Esophagus mucosa (tissue), 1 donor: ENCODE measurements around the gene SEMA6C. TPM values are rescaled to one million over a fixed set of nuclear protein-coding genes. Genes with fewer than 3 reads are reported as not detected.
"Not testable (repeated sequence)": the region's sequence is repeated elsewhere in the genome, so short reads cannot be mapped to it uniquely, and the experiment has no call there.

ENCODE experiments used
- ATAC-seq: fragments of 200-7000 bp; cut with Tn5 transposase; one replicate; pipeline ENCODE4 v1.9.1; 2020
- total RNA-seq: library from RNA; stranded (reverse); gene quantifications from one replicate; pipeline ENCODE4 v1.2.4, GENCODE V29; 2023
- donor health status: DM: yes; HTN: yes; CAD: no.

Gene SEMA6C
- total RNA-seq: 0.88 TPM

- ATAC-seq: peak; percentile 96
Observed at GRCh38 chr1:151146412-151147131, at the start of gene SEMA6C. Gene SEMA6C (minus strand): TSS chr1:151146631. CDS start chr1:151142621, 4,010 bp downstream.

DNA sequence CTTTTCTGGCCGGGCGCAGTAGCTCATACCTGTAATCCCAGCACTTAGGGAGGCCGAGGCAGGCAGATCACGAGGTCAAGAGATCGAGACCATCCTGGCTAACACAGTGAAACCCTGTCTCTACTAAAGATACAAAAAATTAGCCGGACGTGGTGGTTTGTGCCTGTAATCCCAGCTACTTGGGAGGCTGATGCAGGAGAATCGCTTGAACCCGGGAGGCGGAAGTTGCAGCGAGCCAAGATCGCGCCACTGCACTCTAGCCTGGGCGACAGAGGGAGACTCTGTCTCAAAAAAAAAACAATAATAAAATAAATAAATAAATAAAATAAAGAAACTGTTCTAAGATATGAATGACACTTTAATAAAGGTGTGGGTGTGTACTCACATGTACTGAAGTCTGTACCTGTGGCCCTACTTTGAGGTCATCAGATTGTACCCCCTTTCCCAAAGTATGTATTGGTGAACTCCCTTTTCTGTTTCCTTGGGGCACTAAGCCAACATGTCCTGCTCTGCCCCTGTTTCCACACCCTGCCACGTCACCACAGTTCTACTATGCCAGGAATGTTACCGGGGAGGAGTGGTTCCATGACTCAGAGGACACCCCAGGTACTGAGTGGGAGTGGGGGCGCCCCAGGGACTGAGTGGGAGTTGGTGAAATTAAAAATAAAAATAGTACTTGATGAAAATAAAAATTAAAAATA, 48.6 kb upstream of the SEMA6C start:
- peak; percentile 85 for ATAC-seq

DNA sequence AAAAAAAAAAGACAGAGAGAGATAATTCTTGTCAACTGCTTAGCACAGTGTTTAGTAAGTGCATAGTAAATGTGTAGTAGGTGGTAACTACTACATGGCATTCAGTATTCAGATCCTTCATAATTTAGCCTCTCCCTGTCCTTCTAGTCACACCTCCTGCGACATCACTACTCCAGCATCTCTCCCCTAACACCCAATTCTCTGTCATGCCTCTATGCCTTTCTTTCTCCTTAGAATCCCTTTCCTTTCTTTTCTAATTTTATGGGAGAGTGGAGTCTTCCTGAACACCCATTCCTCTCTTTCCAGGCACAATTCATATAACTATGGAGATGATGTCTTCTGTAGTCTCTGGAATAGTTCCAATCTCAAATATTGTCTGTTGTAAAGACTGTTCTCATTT, 47.4 kb upstream of the SEMA6C start:
- no peak for ATAC-seq

DNA sequence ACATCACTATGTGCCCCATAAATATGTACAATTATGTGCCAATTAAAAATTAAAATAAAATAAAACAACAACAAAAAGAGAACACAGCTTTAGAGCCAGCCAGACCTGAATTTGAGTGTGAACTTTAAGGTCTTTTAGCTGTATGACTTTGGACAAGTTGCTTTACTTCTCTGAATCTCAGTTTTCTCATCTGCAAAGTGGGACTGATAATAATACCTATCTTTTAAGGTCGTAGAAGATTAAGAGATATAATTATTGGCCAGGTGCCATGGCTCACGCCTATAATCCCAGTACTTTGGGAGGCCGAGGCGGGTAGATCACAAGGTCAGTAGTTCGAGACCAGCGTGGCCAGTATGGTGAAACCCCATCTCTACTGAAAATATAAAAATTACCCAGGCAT, 46.9 kb upstream of the SEMA6C start:
- ATAC-seq: no peak

DNA sequence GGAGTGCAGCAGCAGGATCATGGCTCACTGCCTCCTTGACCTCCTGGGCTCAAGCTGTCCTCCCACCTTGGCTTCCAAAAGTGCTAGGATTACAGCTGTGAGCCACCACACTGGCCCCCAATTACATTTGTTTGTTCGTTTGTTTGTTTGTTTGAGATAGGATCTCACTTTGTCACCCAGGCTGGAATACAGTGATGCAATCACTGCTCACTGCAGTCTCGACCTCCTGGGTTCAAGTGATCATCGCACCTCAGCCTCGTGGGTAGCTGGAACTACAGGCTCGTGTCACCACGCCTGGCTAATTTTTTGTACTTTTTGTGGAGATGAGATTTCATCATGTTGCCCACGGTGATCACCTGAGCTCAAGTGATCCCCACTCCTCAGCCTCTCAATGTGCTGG, 45.6 kb upstream of the SEMA6C start:
- ATAC-seq: no peak

- ATAC-seq: peak; percentile 91
Observed at GRCh38 chr1:151189637-151190445, 43.4 kb upstream of the SEMA6C start, which contains the start of gene VPS72. Gene VPS72 (minus strand): TSS chr1:151190197. CDS start chr1:151190121, 76 bp downstream.

- ATAC-seq: not testable (repeated sequence)
Observed at GRCh38 chr1:151188667-151189066, 42.2 kb upstream of the SEMA6C start.

- ATAC-seq: no peak
Observed at GRCh38 chr1:151187205-151187604, 40.8 kb upstream of the SEMA6C start.

DNA sequence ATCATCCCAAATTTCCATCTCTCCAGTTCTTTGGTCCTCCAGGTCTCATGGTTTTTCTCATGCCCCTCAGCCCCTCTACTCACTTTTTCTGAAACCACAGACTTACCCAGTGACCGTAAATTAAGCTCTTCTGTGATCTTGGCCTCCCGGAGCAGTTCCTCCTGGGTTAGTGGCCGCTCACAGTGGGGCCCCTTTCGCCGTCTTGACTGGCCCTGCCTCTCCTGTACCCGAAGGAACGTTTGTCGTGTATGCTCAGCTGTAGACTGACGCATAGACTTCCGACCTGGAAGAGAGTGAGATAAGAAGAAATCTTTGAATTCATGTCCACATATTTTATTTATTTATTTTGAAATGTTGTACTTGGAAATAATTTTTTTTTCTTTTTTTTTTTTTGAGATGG, 37.8 kb upstream of the SEMA6C start:
- no peak for ATAC-seq

DNA sequence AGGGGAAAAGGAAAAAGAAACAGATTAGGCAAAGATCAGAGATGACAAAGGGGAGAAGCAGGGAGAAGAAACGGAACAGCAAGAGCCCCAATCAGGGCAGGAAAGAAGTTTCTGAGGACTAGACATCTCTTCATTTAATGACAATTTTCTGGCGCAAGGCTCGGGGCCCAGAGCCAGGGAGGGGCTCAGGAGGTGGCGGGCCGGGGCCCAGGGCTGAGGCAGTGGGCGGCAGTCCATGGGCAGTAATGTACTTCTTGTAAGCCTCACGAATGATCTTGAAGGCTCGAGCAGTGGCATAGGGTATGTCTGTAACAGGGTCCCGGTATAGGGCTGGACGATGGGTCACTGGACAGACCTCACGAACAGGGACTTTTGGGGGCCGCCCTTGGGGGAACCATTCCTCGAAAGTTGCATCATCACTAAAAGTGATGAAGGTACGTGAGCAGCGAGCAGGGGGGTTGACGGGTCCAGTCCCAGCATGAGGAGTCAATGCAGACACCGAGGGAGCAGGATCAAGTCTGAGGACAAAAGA, 30.1 kb upstream of the SEMA6C start:
- no peak for ATAC-seq

DNA sequence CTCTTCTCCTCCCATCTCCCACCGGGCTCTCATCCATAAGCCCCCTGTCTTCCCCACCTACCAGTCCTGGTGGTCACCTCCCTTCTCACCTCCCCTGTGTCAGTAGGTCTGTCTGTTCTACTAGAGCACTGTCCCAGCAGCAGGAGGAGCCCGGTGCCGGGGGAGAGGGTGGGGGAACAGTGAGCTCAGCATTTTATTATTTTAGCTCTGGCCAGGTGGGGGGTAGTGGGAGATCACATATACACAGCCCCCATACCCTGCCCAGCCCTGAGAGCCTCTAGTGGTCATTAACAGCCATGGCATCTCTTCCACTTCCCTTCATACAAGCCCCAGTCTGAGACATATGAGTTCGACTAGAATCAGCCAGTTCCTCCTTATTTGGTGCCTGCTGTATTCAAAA, 29.4 kb upstream of the SEMA6C start, which contains the start of gene TMOD4:
TSS of gene TMOD4 (minus strand) at position 119 of the 400 bp plus-strand sequence. CDS start 1,106 bp downstream, outside the sequence.
- ATAC-seq: peak; percentile 26

DNA sequence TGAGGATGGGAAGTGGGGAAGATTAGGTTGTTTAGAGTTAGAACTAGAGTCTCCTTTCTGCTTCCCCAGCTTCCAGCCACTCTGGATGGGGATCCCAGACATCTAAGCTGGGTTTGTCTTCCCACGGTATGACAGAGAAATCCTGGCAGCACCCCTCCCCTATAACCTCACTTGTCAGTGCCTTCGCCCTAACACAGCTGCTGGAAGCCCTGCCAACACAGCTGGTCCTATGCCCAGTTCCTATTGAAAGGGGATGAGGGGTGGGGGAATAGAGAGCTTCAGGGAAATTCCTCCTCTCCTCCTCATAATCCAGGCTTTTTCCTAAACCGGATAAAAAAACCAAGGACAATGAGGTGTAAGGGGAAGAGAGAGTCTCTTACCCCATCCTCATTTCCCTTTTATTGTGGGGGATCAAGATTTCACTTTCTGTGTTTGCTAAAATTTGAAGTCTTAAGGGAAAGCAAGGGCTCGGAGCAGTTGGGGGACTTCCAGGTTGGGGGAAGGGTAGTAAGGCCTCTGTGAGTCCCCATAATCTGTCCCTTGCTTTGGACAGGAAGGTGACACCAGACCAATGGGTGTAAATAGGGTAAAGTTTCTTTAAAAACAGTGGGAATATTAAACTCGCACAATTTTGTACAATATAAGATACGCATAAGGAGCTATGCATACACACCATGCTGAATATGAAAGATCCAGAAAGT, 28.8 kb upstream of the SEMA6C start:
- no peak for ATAC-seq

DNA sequence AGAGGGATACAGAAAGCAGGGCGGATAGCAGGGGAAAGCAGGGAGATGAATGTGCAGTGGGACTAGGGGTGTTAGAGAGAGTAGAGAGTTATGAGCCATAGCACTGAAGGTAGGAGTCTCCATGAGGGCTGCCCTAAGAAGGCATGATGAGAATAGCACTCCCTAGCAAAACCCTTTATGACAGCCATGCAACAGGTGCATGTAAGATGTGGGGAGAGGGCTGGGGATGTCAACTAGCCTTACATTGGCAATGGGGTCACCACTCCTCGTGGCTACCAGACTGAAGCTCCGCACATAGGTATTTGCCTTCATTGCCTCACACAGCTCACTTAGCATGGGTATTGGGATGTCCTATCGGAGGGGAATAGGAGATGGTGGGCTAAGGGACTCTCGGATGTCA, 24.8 kb upstream of the SEMA6C start:
- no peak for ATAC-seq

DNA sequence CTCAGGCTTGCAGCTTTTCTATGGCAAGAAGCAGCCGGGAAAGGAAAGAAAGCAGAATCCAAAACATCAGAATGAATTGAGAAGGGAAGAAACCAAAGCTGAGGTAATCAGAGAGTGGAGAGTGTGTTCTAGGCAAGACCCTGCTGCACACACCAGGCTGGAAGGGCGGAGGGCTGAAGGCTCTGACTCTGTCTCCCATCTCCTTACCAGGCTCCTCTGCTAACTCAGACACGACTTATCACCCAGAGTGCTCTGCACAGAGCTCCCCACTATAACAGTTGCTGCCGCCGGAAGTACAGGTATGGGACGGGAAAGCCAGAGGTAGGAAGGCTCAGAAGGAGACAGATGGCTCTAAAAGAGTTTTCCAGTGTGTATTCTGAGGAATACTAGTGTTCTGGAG, 20.7 kb upstream of the SEMA6C start:
- ATAC-seq: no peak

DNA sequence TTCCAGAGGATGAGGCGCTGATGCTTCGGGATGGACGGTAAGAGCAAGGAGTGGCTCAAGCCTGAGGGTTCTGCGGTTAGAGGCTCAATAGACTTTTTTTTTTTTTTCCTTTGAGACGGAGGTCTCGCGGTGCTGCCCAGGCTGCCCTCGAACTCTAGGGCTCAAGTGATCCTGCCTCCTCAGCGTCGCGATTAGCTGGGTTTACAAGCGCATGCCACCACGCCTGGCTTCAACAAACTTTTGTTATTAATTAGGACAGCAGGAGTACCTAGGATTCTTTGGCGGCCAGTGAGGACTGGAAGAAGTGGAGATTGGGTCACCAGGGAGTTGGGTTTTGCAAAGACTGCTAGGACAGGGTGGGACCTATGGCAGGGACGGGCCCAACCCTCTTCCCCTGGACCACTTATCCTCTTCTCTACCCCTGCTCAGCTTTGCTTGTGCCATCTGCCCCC, 20.1 kb upstream of the SEMA6C start:
- ATAC-seq: peak; percentile 32

DNA sequence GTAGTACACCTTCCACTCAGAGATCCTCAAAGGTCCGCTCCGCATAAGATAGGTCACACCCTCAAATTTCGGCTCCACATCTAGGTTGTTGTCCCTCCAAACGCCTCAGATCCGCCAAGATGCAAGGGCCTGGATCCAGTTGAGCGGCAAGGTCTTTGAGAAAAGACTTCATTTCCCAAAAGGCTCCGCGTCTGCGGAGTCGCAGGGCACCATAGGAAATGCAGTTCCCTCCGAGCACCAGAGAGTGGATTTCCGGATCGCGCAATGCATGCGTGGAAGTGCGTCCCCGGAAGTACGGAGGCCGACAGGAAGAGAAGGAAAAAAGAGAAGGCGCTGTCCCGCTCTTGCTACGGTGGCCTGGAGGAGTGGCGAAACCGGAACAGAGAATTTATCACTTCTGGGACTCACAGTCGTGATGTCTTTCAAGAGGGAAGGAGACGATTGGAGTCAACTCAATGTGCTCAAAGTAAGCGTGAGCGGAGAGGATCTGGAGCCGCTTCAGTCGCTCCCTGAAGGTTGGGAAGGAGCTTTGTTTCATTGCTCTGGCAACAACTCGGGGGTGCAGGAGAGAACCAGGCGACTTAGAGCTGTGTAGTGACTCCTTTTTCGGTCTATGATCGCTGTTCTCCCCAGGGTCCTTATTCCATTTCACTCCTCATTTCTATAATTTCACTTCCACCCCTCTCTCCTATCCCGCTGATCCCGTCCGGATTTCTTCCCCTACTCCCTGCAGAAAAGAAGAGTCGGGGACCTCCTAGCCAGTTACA, 19.5 kb upstream of the SEMA6C start, which contains the start of the genes LYSMD1 and SCNM1:
TSS of gene LYSMD1 (minus strand) at position 165 of the 767 bp plus-strand sequence. CDS start 644 bp downstream, outside the sequence.
TSS of gene SCNM1 (plus strand) at position 407 of the 767 bp plus-strand sequence. CDS start at position 416, 9 bp downstream.
- peak; percentile 93 for ATAC-seq

DNA sequence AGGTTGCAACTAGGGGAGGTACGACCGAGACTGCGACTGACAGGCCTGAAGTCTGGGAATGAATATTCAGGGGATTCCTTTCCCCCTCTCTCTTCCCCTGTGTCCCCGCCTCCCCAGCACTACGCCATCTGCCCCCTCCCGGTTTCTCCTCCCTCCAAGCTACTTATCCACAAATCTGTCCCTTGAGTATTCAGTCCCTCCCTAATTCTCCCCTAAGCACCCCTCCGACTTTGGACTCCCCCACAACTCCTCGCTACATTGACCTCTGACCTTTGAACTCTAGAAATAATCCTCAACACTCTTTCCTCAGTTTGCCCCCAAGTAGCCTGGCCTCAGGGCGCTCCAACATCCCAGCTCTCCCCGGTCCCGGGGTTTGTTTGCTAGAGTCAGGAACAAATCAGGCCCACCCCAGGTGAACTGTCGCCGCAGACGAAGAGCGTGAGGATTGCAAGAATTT, 18.9 kb upstream of the SEMA6C start:
- ATAC-seq: no peak

- ATAC-seq: peak; percentile 20
Observed at GRCh38 chr1:151164732-151165280, 18.4 kb upstream of the SEMA6C start.

DNA sequence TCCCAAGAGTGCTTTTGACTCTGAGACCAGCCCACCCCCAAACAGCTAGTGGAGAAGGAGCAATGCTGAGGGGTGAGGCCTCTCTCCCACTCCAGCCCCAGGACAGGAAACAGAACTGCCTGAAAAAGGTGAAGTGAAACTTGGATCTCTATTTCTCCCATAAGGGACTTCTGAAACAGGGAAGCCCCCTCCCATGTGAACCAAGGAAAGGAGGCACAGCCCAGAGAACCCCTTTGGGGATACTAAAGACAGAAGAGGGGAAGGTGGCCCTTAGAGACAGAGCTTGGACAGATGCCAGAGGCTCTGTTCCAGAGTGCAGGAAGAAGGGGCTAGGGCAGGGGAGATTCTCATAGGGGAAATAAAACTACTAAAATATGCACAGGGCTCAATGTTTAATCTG, 12.9 kb upstream of the SEMA6C start:
- no peak for ATAC-seq

DNA sequence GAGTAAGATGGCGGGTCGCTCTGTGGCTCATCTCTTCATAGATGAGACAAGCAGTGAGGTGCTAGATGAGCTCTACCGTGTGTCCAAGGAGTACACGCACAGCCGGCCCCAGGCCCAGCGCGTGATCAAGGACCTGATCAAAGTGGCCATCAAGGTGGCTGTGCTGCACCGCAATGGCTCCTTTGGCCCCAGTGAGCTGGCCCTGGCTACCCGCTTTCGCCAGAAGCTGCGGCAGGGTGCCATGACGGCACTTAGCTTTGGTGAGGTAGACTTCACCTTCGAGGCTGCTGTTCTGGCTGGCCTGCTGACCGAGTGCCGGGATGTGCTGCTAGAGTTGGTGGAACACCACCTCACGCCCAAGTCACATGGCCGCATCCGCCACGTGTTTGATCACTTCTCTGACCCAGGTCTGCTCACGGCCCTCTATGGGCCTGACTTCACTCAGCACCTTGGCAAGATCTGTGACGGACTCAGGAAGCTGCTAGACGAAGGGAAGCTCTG, 12.4 kb upstream of the SEMA6C start:
- ATAC-seq: no peak
